Activated CD8-positive, alpha-beta T cell treated with anti-CD3 and anti-CD28 coated beads for 36 hours (primary cell): ENCODE data around the gene GALNT9. TPM values are rescaled to one million over a fixed set of nuclear protein-coding genes. Genes with fewer than 3 reads are reported as not detected.
"Not testable (repeated sequence)": the region's sequence is repeated elsewhere in the genome, so short reads cannot be mapped to it uniquely, and the experiment has no call there.

Experiments used
- ATAC-seq: fragments of 200-7000 bp; cut with Tn5 transposase; one replicate; pipeline ENCODE4 v1.10.0; 2021; ENCODE audit warnings: mild to moderate bottlenecking, moderate library complexity
- CTCF ChIA-PET: fragments of 350-600 bp; sonication (Branson Sonifier 250); formaldehyde crosslinking; loops from one replicate; lab custom pipeline; 2021; ENCODE audit warnings: antibody characterized with exemption; lab: Charles Lee
- POLR2A ChIA-PET: fragments of 350-600 bp; sonication (Branson Sonifier 250); formaldehyde crosslinking; loops from one replicate; lab custom pipeline; 2021; ENCODE audit warnings: antibody characterized with exemption; lab: Charles Lee
- DNase-seq: peaks from one replicate; pipeline ENCODE4 v3.0.0-alpha.2; 2020
- H3K27ac Mint-ChIP-seq: one replicate; pipeline ENCODE4 v1.8.0; 2021; ENCODE audit warnings: mild to moderate bottlenecking, mixed read lengths
- H3K27me3 Mint-ChIP-seq: one replicate; pipeline ENCODE4 v1.8.0; 2021; ENCODE audit warnings: mixed read lengths
- H3K36me3 Mint-ChIP-seq: one replicate; pipeline ENCODE4 v1.8.0; 2021; ENCODE audit warnings: low read depth, mixed read lengths
- H3K4me1 Mint-ChIP-seq: one replicate; pipeline ENCODE4 v1.8.0; 2021; ENCODE audit warnings: low read depth, mixed read lengths
- H3K4me3 Mint-ChIP-seq: one replicate; pipeline ENCODE4 v1.8.0; 2021; ENCODE audit warnings: mild to moderate bottlenecking, moderate library complexity, mixed read lengths
- H3K9me3 Mint-ChIP-seq: one replicate; pipeline ENCODE4 v1.8.0; 2021; ENCODE audit warnings: mixed read lengths
- CTCF ChIP-seq: fragments of 200-600 bp; IDR thresholded peaks from one replicate; pipeline ENCODE4 v1.8.0; 2022; ENCODE audit warnings: antibody characterized with exemption, mild to moderate bottlenecking
- intact Hi-C: fragments of 100-400 bp; cut with micrococcal nuclease; formaldehyde crosslinking; loops from one replicate; pipeline ENCODE4 v1.10.0; 2022
- total RNA-seq, 2 experiments: library from RNA; stranded (reverse); gene quantifications; one replicate each; pipeline ENCODE4 v1.2.3, GENCODE V29; 2021

GALNT9 gene
- total RNA-seq, 2 experiments from 2014 or later = not detected

- ChIA-PET CTCF (no interaction called here), POLR2A (interaction anchor here (0.7 kb wide), 1 partner anchor 257 kb away, joined by 3 read pairs; no protein-coding TSS in a partner anchor)
- intact Hi-C loops = no loop called here
- DNase-seq = no peak
- no peaks in the 10 kb centered on the region for H3K36me3 Mint-ChIP-seq
- no peaks in the 10 kb centered on the region for H3K4me1 Mint-ChIP-seq
- H3K4me3 Mint-ChIP-seq = no peak overlapping the region
- H3K27me3 Mint-ChIP-seq = peaks cover 4% of the 10 kb centered on the region
- H3K27ac Mint-ChIP-seq = no peak overlapping the region
- no peak for ATAC-seq
- TF ChIP-seq CTCF = no peak
- no peaks in the 10 kb centered on the region for H3K9me3 Mint-ChIP-seq
Observed at GRCh38 chr12:132305560-132305966, 23.8 kb downstream of the GALNT9 start.

- CTCF ChIA-PET, intact Hi-C loops, H3K4me1 Mint-ChIP-seq, H3K36me3 Mint-ChIP-seq, H3K4me3 Mint-ChIP-seq, ATAC-seq, POLR2A ChIA-PET, H3K27ac Mint-ChIP-seq, H3K27me3 Mint-ChIP-seq, DNase-seq, H3K9me3 Mint-ChIP-seq: not testable (repeated sequence)
Observed at GRCh38 chr12:132304866-132305265, 24.5 kb downstream of the GALNT9 start.

- H3K9me3 Mint-ChIP-seq, CTCF ChIA-PET, intact Hi-C loops, H3K4me3 Mint-ChIP-seq, H3K27me3 Mint-ChIP-seq, H3K4me1 Mint-ChIP-seq, ATAC-seq, POLR2A ChIA-PET, DNase-seq, H3K27ac Mint-ChIP-seq, H3K36me3 Mint-ChIP-seq: not testable (repeated sequence)
Observed at GRCh38 chr12:132303853-132304373, 25.5 kb downstream of the GALNT9 start.

GRCh38 chr12:132302466-132303358 lies 26.7 kb downstream of the GALNT9 start:
- CTCF ChIA-PET = no interaction called here
- TF ChIP-seq CTCF = no peak
- DNase-seq = no peak
- no peak overlapping the region for H3K4me3 Mint-ChIP-seq
- no peak overlapping the region for H3K27ac Mint-ChIP-seq
- H3K27me3 Mint-ChIP-seq = peaks cover 4% of the 10 kb centered on the region
- H3K36me3 Mint-ChIP-seq = no peaks in the 10 kb centered on the region
- intact Hi-C loops = no loop called here
- no peaks in the 10 kb centered on the region for H3K9me3 Mint-ChIP-seq
- no peaks in the 10 kb centered on the region for H3K4me1 Mint-ChIP-seq
- ATAC-seq = no peak
- POLR2A ChIA-PET = no interaction called here

- Mint-ChIP-seq H3K27me3 (peaks cover 4% of the 10 kb centered on the region), H3K36me3 (no peaks in the 10 kb centered on the region), H3K9me3 (no peaks in the 10 kb centered on the region), H3K27ac (no peak overlapping the region), H3K4me3 (no peak overlapping the region), H3K4me1 (no peaks in the 10 kb centered on the region)
- ChIA-PET CTCF (no interaction called here), POLR2A (no interaction called here)
- ATAC-seq = no peak
- no peak for DNase-seq
- intact Hi-C loops = no loop called here
- no peak for TF ChIP-seq CTCF
Observed at GRCh38 chr12:132300789-132301722, 28.3 kb downstream of the GALNT9 start.
